Activated naive CD4-positive, alpha-beta T cell treated with anti-CD3 and anti-CD28 coated beads for 36 hours (primary cell): ENCODE measurements around the gene EIF4A3. TPM values are rescaled to one million over a fixed set of nuclear protein-coding genes. Genes with fewer than 3 reads are reported as not detected.
"Not testable (repeated sequence)": the region's sequence is repeated elsewhere in the genome, so short reads cannot be mapped to it uniquely, and the experiment has no call there.

Experiments used
- CTCF ChIA-PET: fragments of 350-600 bp; sonication (Branson Sonifier 250); formaldehyde crosslinking; loops from one replicate; lab custom pipeline; 2021; ENCODE audit warnings: antibody characterized with exemption; lab: Charles Lee
- DNase-seq: peaks from one replicate; pipeline ENCODE4 v3.0.0-alpha.2; 2020
- H3K27ac Mint-ChIP-seq: one replicate; pipeline ENCODE4 v1.8.0; 2021; ENCODE audit warnings: mild to moderate bottlenecking, mixed read lengths
- H3K27me3 Mint-ChIP-seq: one replicate; pipeline ENCODE4 v1.8.0; 2021; ENCODE audit warnings: low read depth, mixed read lengths
- H3K36me3 Mint-ChIP-seq: one replicate; pipeline ENCODE4 v1.8.0; 2021; ENCODE audit warnings: low read depth, mixed read lengths
- H3K4me1 Mint-ChIP-seq: one replicate; pipeline ENCODE4 v1.8.0; 2021; ENCODE audit warnings: low read depth, mixed read lengths
- H3K4me3 Mint-ChIP-seq: one replicate; pipeline ENCODE4 v1.8.0; 2021; ENCODE audit warnings: mild to moderate bottlenecking, moderate library complexity, mixed read lengths
- H3K9me3 Mint-ChIP-seq: one replicate; pipeline ENCODE4 v1.8.0; 2021; ENCODE audit warnings: mixed read lengths
- intact Hi-C: fragments of 100-400 bp; cut with micrococcal nuclease; formaldehyde crosslinking; loops from one replicate; pipeline ENCODE4 v1.15.1; 2023
- total RNA-seq, 2 experiments: library from RNA; stranded (reverse); gene quantifications; one replicate each; pipeline ENCODE4 v1.2.3, GENCODE V29; 2021

Gene EIF4A3
- total RNA-seq, 2 experiments from 2014 or later, result 92.1 to 97.7 TPM

GRCh38 chr17:80169107-80169506 is 22.2 kb upstream of the EIF4A3 start:
- Mint-ChIP-seq H3K4me3 (no peak overlapping the region), H3K27me3 (no peaks in the 10 kb centered on the region), H3K9me3 (no peaks in the 10 kb centered on the region), H3K27ac (no peak overlapping the region), H3K36me3 (no peaks in the 10 kb centered on the region), H3K4me1 (no peaks in the 10 kb centered on the region)
- intact Hi-C loops, result no loop called here
- DNase-seq, result no peak
- CTCF ChIA-PET, result no interaction called here

DNA sequence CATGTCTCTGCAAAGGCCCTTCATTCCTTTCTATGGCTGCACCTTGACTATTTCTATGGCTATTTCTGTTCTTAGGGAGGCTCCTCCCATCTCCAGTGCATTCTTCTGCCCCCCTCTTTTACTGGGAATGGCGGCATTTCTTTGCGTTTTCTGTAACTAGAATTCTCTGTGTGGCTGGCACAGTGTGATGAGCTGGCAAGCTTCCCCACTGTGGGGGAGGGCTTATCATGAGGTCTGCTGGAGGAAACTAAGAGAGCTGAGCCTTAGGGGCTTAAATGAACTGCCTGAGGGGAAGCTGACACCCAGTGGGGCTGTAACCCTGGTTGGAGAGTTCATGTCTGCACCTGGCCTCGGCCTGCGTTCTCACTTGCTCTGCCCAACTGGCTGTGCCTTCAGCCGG is 21.4 kb upstream of the EIF4A3 start:
- CTCF ChIA-PET, result no interaction called here
- H3K4me3 Mint-ChIP-seq, result no peak overlapping the region
- no peak for DNase-seq
- H3K36me3 Mint-ChIP-seq, result no peaks in the 10 kb centered on the region
- H3K27me3 Mint-ChIP-seq, result no peaks in the 10 kb centered on the region
- no peaks in the 10 kb centered on the region for H3K4me1 Mint-ChIP-seq
- intact Hi-C loops, result no loop called here
- H3K9me3 Mint-ChIP-seq, result no peaks in the 10 kb centered on the region
- H3K27ac Mint-ChIP-seq, result no peak overlapping the region

- H3K9me3 Mint-ChIP-seq, result no peaks in the 10 kb centered on the region
- no peaks in the 10 kb centered on the region for H3K36me3 Mint-ChIP-seq
- H3K27me3 Mint-ChIP-seq, result no peaks in the 10 kb centered on the region
- no peak overlapping the region for H3K4me3 Mint-ChIP-seq
- intact Hi-C loops, result no loop called here
- CTCF ChIA-PET, result interaction anchor here (0.6 to 1.0 kb wide), 2 partner anchors 195 to 1438 kb away, joined by 3 read pairs; no protein-coding TSS in a partner anchor
- no peaks in the 10 kb centered on the region for H3K4me1 Mint-ChIP-seq
- DNase-seq, result no peak
- H3K27ac Mint-ChIP-seq, result no peak overlapping the region
Measured at GRCh38 chr17:80166446-80166845, 19.5 kb upstream of the EIF4A3 start.

GRCh38 chr17:80164185-80164584 is 17.3 kb upstream of the EIF4A3 start:
- peaks cover 2% of the 10 kb centered on the region for H3K27me3 Mint-ChIP-seq
- H3K4me1 Mint-ChIP-seq, result no peaks in the 10 kb centered on the region
- CTCF ChIA-PET, result interaction anchor here (0.5 kb wide), 1 partner anchor 41 kb away, joined by 3 read pairs; no protein-coding TSS in a partner anchor
- no peak overlapping the region for H3K27ac Mint-ChIP-seq
- H3K9me3 Mint-ChIP-seq, result no peaks in the 10 kb centered on the region
- intact Hi-C loops, result no loop called here
- no peak for DNase-seq
- no peak overlapping the region for H3K4me3 Mint-ChIP-seq
- H3K36me3 Mint-ChIP-seq, result no peaks in the 10 kb centered on the region

DNA sequence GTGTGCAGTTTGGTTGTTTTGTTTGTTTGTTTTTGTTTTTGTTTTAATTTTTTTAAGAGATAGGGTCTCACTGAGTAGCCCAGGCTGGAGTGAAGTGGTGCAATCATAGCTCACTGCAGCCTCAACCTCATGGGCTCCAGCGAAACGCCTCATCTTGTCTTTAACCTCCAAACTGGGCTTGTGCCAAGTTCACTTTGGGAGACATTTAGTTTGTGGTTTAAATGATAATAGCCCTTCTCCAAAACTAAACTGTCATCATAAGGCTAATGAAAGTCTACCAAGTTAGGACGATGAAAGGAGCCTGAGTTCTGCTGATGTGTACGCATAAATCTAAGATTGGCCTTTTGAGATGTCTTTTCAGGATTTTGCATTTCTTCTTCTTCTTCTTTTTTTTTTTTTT is 16.4 kb upstream of the EIF4A3 start:
- CTCF ChIA-PET, result interaction anchor here (1.0 kb wide), 1 partner anchor 79 kb away, joined by 3 read pairs; no protein-coding TSS in a partner anchor
- DNase-seq, result no peak
- H3K9me3 Mint-ChIP-seq, result no peaks in the 10 kb centered on the region
- no peaks in the 10 kb centered on the region for H3K4me1 Mint-ChIP-seq
- intact Hi-C loops, result no loop called here
- no peaks in the 10 kb centered on the region for H3K36me3 Mint-ChIP-seq
- H3K4me3 Mint-ChIP-seq, result no peak overlapping the region
- no peak overlapping the region for H3K27ac Mint-ChIP-seq
- peaks cover 2% of the 10 kb centered on the region for H3K27me3 Mint-ChIP-seq

GRCh38 chr17:80160536-80160935 is 13.6 kb upstream of the EIF4A3 start:
- no peak overlapping the region for H3K4me3 Mint-ChIP-seq
- CTCF ChIA-PET, result no interaction called here
- intact Hi-C loops, result no loop called here

GRCh38 chr17:80158846-80159245 is 11.9 kb upstream of the EIF4A3 start:
- CTCF ChIA-PET, result interaction anchor here (2.9 kb wide), 1 partner anchor 37 kb away, joined by 11 read pairs; no protein-coding TSS in a partner anchor
- peaks cover 2% of the 10 kb centered on the region for H3K36me3 Mint-ChIP-seq
- H3K4me3 Mint-ChIP-seq, result no peak overlapping the region
- H3K4me1 Mint-ChIP-seq, result no peaks in the 10 kb centered on the region
- no peak for DNase-seq
- peaks cover 2% of the 10 kb centered on the region for H3K27me3 Mint-ChIP-seq
- peaks cover 5% of the 10 kb centered on the region for H3K9me3 Mint-ChIP-seq
- no peak overlapping the region for H3K27ac Mint-ChIP-seq
- intact Hi-C loops, result no loop called here

More at GRCh38 chr17:80160536-80160935, 13.6 kb upstream of the EIF4A3 start:
- peaks cover 2% of the 10 kb centered on the region for H3K36me3 Mint-ChIP-seq
- H3K27ac Mint-ChIP-seq, result no peak overlapping the region
- DNase-seq, result no peak
- peaks cover 2% of the 10 kb centered on the region for H3K27me3 Mint-ChIP-seq
- no peaks in the 10 kb centered on the region for H3K4me1 Mint-ChIP-seq
- peaks cover 5% of the 10 kb centered on the region for H3K9me3 Mint-ChIP-seq

DNA sequence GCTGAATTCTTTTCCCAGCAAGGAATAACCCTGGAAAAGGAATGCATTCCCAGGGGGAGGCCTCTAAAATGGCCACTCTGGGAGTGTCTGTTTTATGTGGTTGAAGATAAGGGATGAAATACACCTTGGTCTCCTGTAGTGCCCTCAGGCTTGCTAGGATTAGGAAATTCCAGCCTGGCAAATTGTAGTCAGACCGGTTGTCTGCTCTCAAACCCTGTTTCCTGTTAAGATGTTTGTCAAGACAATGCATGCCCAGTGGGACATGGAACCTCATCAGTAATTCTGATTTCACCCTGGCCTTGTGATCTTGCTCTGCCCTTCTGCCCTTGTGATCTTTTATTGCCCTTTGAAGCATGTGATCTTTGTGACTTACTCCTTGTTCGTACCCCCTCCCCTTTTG is 8.7 kb upstream of the EIF4A3 start:
- H3K36me3 Mint-ChIP-seq, intact Hi-C loops, H3K27me3 Mint-ChIP-seq, H3K27ac Mint-ChIP-seq, H3K4me3 Mint-ChIP-seq, DNase-seq, H3K9me3 Mint-ChIP-seq: not testable (repeated sequence)
- CTCF ChIA-PET, result interaction anchor here (1.1 kb wide), 1 partner anchor 206 kb away, joined by 3 read pairs; no protein-coding TSS in a partner anchor
- peaks cover 12% of the 10 kb centered on the region for H3K4me1 Mint-ChIP-seq

- Mint-ChIP-seq H3K4me1 (peaks cover 13% of the 10 kb centered on the region), H3K9me3 (peaks cover 9% of the 10 kb centered on the region), H3K27me3 (no peaks in the 10 kb centered on the region), H3K27ac (no peak overlapping the region), H3K36me3 (peaks cover 2% of the 10 kb centered on the region), H3K4me3 (no peak overlapping the region)
- DNase-seq, result no peak
- CTCF ChIA-PET, result no interaction called here
- intact Hi-C loops, result no loop called here
Measured at GRCh38 chr17:80154166-80154565, 7.2 kb upstream of the EIF4A3 start.

GRCh38 chr17:80153004-80153403 is 6.1 kb upstream of the EIF4A3 start:
- no peak for DNase-seq
- Mint-ChIP-seq H3K36me3 (peaks cover 2% of the 10 kb centered on the region), H3K4me3 (no peak overlapping the region), H3K4me1 (peaks cover 23% of the 10 kb centered on the region), H3K27me3 (no peaks in the 10 kb centered on the region), H3K9me3 (peaks cover 9% of the 10 kb centered on the region), H3K27ac (no peak overlapping the region)
- intact Hi-C loops, result no loop called here
- CTCF ChIA-PET, result no interaction called here

DNA sequence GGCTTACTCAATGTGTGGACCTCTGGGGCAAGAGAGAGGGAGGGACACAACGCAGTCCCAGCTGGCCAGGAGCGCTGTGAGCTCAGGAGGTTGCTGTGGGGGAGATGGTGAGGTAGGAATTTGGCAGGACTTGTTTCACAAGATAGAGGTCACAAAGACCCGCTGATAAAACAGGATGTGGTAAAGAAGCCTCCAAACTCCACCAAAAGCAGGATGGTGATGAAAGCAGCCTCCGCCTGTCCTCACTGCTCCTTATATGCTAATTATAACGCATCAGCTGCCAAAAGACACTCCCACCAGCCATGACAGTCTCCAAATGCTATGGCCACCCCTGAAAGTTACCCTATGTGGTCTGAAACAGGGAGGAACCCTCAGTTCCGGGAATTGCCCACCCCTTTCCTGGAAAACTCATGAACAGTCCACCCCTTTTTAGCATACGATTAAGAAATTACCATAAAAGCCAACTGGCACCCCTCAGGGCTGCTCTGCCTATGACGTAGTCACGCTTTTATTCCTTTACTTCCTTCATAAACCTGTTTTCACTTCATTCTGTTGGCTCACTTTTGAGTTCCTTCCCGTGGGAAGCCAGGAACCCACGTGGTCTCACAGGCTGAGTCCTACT is 5.3 kb upstream of the EIF4A3 start:
- intact Hi-C loops, result no loop called here
- no peak for DNase-seq
- Mint-ChIP-seq H3K4me1 (peaks cover 25% of the 10 kb centered on the region), H3K27ac (no peak overlapping the region), H3K9me3 (peaks cover 9% of the 10 kb centered on the region), H3K27me3 (no peaks in the 10 kb centered on the region), H3K4me3 (no peak overlapping the region), H3K36me3 (peaks cover 2% of the 10 kb centered on the region)
- CTCF ChIA-PET, result interaction anchor here (0.8 kb wide), 1 partner anchor 1048 kb away, joined by 3 read pairs; no protein-coding TSS in a partner anchor

- intact Hi-C loops, result no loop called here
- Mint-ChIP-seq H3K36me3 (peaks cover 3% of the 10 kb centered on the region), H3K9me3 (peaks cover 9% of the 10 kb centered on the region), H3K4me1 (peaks cover 25% of the 10 kb centered on the region), H3K27ac (no peak overlapping the region), H3K27me3 (no peaks in the 10 kb centered on the region), H3K4me3 (no peak overlapping the region)
- no peak for DNase-seq
- CTCF ChIA-PET, result interaction anchor here (0.6 to 0.8 kb wide), 2 partner anchors 153 to 1047 kb away, joined by 3 read pairs; no protein-coding TSS in a partner anchor
Measured at GRCh38 chr17:80151333-80151732, 4.4 kb upstream of the EIF4A3 start.
